Measurements from ENCODE around the gene NDUFS5.
"Not testable (repeated sequence)": the region's sequence is repeated elsewhere in the genome, so short reads cannot be mapped to it uniquely, and the experiment has no call there.

NDUFS5 gene

GRCh38 chr1:39065542-39065941, 39.4 kb downstream of the NDUFS5 start:
- DNase-seq (ENCODE audit: low read depth): no peak

- DNase-seq (ENCODE audit: low read depth): not testable (repeated sequence)
Measured at GRCh38 chr1:39068227-39068626, 42.1 kb downstream of the NDUFS5 start.

GRCh38 chr1:39071557-39071956, 45.4 kb downstream of the NDUFS5 start:
- DNase-seq (ENCODE audit: low read depth): not testable (repeated sequence)

GRCh38 chr1:39076127-39076798, 50.1 kb downstream of the NDUFS5 start:
- peak; percentile 74 for DNase-seq (ENCODE audit: low read depth)

- no peak for DNase-seq (ENCODE audit: low read depth)
Measured at GRCh38 chr1:39076799-39077148, 50.6 kb downstream of the NDUFS5 start.

GRCh38 chr1:39080269-39080826, 54.2 kb downstream of the NDUFS5 start:
- no peak for DNase-seq (ENCODE audit: low read depth)

GRCh38 chr1:39080831-39081270, 54.7 kb downstream of the NDUFS5 start:
- DNase-seq (ENCODE audit: low read depth): peak; percentile 22

- peak; percentile 48 for DNase-seq (ENCODE audit: low read depth)
Measured at GRCh38 chr1:39081271-39082009, 55.3 kb downstream of the NDUFS5 start.

GRCh38 chr1:39082010-39082799, 56.1 kb downstream of the NDUFS5 start:
- DNase-seq (ENCODE audit: low read depth): no peak

GRCh38 chr1:39082811-39083576, 56.8 kb downstream of the NDUFS5 start:
- DNase-seq (ENCODE audit: low read depth): no peak

- DNase-seq (ENCODE audit: low read depth): no peak
Measured at GRCh38 chr1:39084191-39084590, 58.0 kb downstream of the NDUFS5 start.

Measured in ELR (cell line).